ENCODE measurements around the gene CLRN2.

DNA sequence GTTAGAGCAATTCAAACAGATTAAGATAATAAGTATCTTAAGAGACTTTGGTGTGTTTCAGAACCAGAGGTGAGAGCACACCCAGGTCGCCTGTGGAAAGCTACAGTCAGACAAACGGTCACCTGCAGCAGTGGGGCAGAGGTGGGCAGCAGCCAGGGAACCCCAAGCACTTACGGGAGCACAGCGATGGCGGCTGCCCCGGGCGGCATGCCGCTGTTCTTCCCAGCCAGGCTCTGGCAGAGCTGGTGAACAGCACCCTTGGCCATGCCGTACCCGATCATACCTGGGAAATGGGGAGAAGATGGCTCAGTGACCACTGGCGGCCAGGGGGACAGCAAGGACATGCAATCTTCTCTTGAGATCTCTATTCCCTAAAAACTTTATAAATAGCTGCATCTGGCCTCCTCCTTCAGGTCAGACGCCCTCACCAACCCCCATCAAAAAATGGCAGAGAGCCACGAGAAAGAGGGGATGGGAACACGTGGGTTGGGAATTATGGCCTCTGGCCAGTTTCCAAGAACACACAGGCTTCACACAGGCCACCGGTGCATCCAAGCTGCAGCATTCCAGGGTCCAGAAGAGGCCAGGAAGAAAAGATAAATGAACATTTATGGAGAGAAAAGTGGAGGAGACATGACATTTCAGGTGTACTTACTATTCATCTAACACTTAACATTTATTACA lies 22.8 kb upstream of the CLRN2 start:
- TF ChIP-seq CTCF (IDR thresholded peaks at IDR 0.05) (no peak), EZH2 (IDR thresholded peaks at IDR 0.05) (no peak), EZH2phosphoT487 (IDR thresholded peaks at IDR 0.05) (no peak)

Data from neural progenitor cell (in vitro differentiated cells).